A673 (cell line): Measurements from ENCODE around the gene TPK1. TPM values are rescaled to one million over a fixed set of nuclear protein-coding genes. Genes with fewer than 3 reads are reported as not detected.

Experiments
- BruUV-seq: library from RNA; stranded (reverse); fragments of 400-500 nt; replicated peaks from 2 replicates; lab custom pipeline; 2021; lab: Mats Ljungman, UMichigan
- CTCF ChIA-PET: fragments of 300-600 bp; sonication (Branson Sonifier 250); formaldehyde crosslinking; loops from one replicate; lab custom pipeline; 2022; ENCODE audit warnings: antibody characterized with exemption; lab: Charles Lee
- POLR2A ChIA-PET: fragments of 300-600 bp; sonication (Branson Sonifier 250); formaldehyde crosslinking; loops from one replicate; lab custom pipeline; 2022; ENCODE audit warnings: antibody characterized with exemption; ENCODE audit not compliant: low non-redundant PET; lab: Charles Lee
- DNase-seq: peaks from one replicate; pipeline ENCODE4 v3.0.0-alpha.2; 2015; ENCODE audit warnings: low spot score
- H3K27ac ChIP-seq: fragments of 200-600 bp; sonication (generic); 2 replicates; pipeline ENCODE4 v1.5.1; 2016; ENCODE audit warnings: mixed run types, low read depth, mild to moderate bottlenecking, mixed read lengths, antibody characterized with exemption, low read length; ENCODE audit not compliant: poor library complexity, severe bottlenecking
- H3K27me3 ChIP-seq: fragments of 200-600 bp; sonication (generic); replicated peaks from 2 replicates; pipeline ENCODE4 v1.6.1; 2017; ENCODE audit warnings: mixed run types, low read depth, mild to moderate bottlenecking, mixed read lengths, antibody characterized with exemption, low read length; ENCODE audit not compliant: insufficient read depth, poor library complexity
- H3K36me3 ChIP-seq: fragments of 200-600 bp; sonication (generic); 2 replicates; pipeline ENCODE4 v1.6.1; 2016; ENCODE audit warnings: mixed run types, mild to moderate bottlenecking, mixed read lengths, antibody characterized with exemption, low read length; ENCODE audit not compliant: insufficient read depth, poor library complexity, severe bottlenecking
- H3K4me1 ChIP-seq: fragments of 200-600 bp; sonication (generic); 2 replicates; pipeline ENCODE4 v1.6.1; 2017; ENCODE audit warnings: mixed run types, mild to moderate bottlenecking, mixed read lengths, antibody characterized with exemption, low read length; ENCODE audit not compliant: insufficient read depth, poor library complexity, severe bottlenecking
- H3K4me3 ChIP-seq: fragments of 200-600 bp; sonication (generic); 2 replicates; pipeline ENCODE4 v1.5.1; 2016; ENCODE audit warnings: low read depth, mixed run types, mild to moderate bottlenecking, mixed read lengths, low read length; ENCODE audit not compliant: poor library complexity, severe bottlenecking
- H3K9me3 ChIP-seq: fragments of 200-600 bp; sonication (generic); 2 replicates; pipeline ENCODE4 v1.6.1; 2016; ENCODE audit warnings: mixed run types, low read depth, mild to moderate bottlenecking, mixed read lengths, antibody characterized with exemption, low read length; ENCODE audit not compliant: poor library complexity, severe bottlenecking
- CTCF ChIP-seq: fragments of 300-800, 200-600 bp; sonication (generic); conservative IDR thresholded peaks from 2 replicates; pipeline ENCODE4 v1.5.1; 2017; ENCODE audit warnings: low read depth, mild to moderate bottlenecking, antibody characterized with exemption, low read length, moderate library complexity, mixed read lengths
- EZH2 ChIP-seq: fragments of 200-600 bp; sonication (generic); IDR thresholded peaks from 2 replicates; pipeline ENCODE4 v1.6.1; 2017; ENCODE audit warnings: borderline replicate concordance, low read depth, mild to moderate bottlenecking, mixed read lengths, antibody characterized with exemption, low read length; ENCODE audit not compliant: poor library complexity, severe bottlenecking
- intact Hi-C: fragments of 100-400 bp; cut with micrococcal nuclease; formaldehyde crosslinking; loops from one replicate; pipeline ENCODE4 v1.10.0; 2022; ENCODE audit not compliant: unreplicated experiment
- total RNA-seq: library from RNA; stranded (reverse); gene quantifications from 2 replicates; pipeline ENCODE4 v1.2.3, GENCODE V29; 2021

Gene TPK1
- total RNA-seq, 1 experiment from 2014 or later, result 3.5 TPM

GRCh38 chr7:144873316-144873845, 37.5 kb upstream of the TPK1 start:
- Histone ChIP-seq H3K9me3 (no peaks in the 10 kb centered on the region), H3K27me3 (no peaks in the 10 kb centered on the region), H3K27ac (no peak overlapping the region), H3K4me1 (no peaks in the 10 kb centered on the region), H3K4me3 (no peak overlapping the region), H3K36me3 (no peaks in the 10 kb centered on the region)
- intact Hi-C loops, result no loop called here
- ChIA-PET CTCF (no interaction called here), POLR2A (no interaction called here)
- TF ChIP-seq CTCF, result no peak
- TF ChIP-seq EZH2, result no peak
- BruUV-seq, result no TSS peak
- DNase-seq, result no peak

GRCh38 chr7:144869082-144869481, 33.2 kb upstream of the TPK1 start:
- TF ChIP-seq EZH2 (no peak), CTCF (no peak)
- ChIA-PET POLR2A (no interaction called here), CTCF (no interaction called here)
- no peaks in the 10 kb centered on the region for H3K27me3 ChIP-seq
- H3K4me1 ChIP-seq, result no peaks in the 10 kb centered on the region
- H3K9me3 ChIP-seq, result no peaks in the 10 kb centered on the region
- no peaks in the 10 kb centered on the region for H3K36me3 ChIP-seq
- no peak overlapping the region for H3K27ac ChIP-seq
- no peak for DNase-seq
- intact Hi-C loops, result no loop called here
- H3K4me3 ChIP-seq, result no peak overlapping the region
- BruUV-seq, result no TSS peak

GRCh38 chr7:144866189-144866588, 30.3 kb upstream of the TPK1 start:
- H3K4me1 ChIP-seq, result no peaks in the 10 kb centered on the region
- H3K27me3 ChIP-seq, result no peaks in the 10 kb centered on the region
- H3K9me3 ChIP-seq, result no peaks in the 10 kb centered on the region
- intact Hi-C loops, result no loop called here
- POLR2A ChIA-PET, result no interaction called here
- H3K36me3 ChIP-seq, result no peaks in the 10 kb centered on the region
- no peak overlapping the region for H3K4me3 ChIP-seq
- TF ChIP-seq CTCF (no peak), EZH2 (no peak)
- BruUV-seq, result no TSS peak
- CTCF ChIA-PET, result no interaction called here
- no peak overlapping the region for H3K27ac ChIP-seq
- DNase-seq, result no peak
